HG02981 (cell line): ENCODE results near the gene CDKAL1.
"Not testable (repeated sequence)": the region's sequence is repeated elsewhere in the genome, so short reads cannot be mapped to it uniquely, and the experiment has no call there.

Experiments used
- ATAC-seq: cut with Tn5 transposase; IDR thresholded peaks from one replicate; pipeline ENCODE4 v1.9.1; 2021; ENCODE audit warnings: mild to moderate bottlenecking, moderate library complexity; ENCODE audit not compliant: unreplicated experiment

CDKAL1 gene

DNA sequence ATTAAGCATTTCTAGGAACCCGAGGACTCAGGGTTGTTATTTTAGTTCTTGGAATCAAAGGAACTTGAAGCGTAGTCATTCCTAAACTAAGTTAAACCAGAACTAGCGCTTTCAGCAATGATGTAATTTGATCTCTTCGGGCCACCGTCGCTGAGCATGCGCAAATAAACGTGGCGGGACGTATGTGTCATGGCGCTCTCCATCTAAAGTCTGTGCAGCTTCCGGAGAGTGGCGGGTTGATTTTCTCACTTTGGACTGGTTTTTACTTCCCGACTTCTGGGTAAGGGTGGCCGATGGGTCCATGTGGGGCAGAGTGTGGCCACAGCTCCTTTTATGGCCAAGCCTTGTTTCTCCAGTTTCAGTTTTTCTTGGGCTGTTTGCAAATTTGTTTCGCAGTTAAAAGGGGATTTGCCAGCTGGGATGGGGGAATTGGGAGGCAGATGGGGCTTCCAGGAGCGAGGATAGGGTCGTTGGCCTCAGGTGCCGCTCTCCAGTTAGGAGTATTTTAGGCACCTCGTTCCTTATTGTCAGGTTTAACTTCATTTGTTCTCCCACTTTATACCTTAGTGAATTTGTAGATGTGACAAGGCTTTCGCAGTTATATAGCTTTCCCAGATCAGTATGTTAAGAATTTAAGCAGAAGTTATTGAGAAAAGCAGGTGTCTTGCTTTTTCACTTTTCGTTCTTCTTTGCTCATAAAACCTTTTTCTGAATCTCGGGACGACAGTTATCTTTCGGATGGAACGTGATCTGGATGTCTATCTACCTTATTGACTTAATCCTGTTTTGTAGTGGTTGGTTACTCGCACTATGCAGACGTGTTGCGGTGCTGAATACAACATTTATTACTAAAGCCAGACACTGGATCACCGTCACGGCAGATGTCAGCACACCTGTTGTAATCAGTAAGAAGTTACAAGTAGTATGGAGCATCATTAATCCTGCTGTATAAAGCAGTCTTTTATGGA lies at the start of gene CDKAL1:
Gene CDKAL1, plus strand, starts transcription at position 163 of the 968 bp plus-strand sequence. CDS start 11,894 bp downstream, outside the sequence.
- peak; percentile 85 for ATAC-seq

DNA sequence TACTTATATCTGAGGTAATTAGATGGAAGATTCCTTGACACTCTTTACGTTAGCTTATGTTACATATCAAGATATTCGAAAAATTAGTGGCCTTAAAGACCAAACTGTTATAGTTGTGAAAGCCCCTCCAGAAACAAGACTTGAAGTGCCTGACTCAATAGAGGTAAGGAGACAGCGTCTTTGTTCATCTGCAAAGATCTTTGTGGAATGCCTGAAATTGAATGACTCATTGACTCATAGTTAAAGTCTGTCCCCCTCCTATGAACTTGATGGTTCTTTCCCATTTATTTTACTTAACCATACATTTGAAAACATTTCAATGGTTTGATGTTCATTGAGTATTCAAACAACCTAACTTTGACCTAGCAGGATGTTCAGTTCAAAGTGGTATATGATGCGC lies 47.6 kb upstream of the CDKAL1 start:
- no peak for ATAC-seq

DNA sequence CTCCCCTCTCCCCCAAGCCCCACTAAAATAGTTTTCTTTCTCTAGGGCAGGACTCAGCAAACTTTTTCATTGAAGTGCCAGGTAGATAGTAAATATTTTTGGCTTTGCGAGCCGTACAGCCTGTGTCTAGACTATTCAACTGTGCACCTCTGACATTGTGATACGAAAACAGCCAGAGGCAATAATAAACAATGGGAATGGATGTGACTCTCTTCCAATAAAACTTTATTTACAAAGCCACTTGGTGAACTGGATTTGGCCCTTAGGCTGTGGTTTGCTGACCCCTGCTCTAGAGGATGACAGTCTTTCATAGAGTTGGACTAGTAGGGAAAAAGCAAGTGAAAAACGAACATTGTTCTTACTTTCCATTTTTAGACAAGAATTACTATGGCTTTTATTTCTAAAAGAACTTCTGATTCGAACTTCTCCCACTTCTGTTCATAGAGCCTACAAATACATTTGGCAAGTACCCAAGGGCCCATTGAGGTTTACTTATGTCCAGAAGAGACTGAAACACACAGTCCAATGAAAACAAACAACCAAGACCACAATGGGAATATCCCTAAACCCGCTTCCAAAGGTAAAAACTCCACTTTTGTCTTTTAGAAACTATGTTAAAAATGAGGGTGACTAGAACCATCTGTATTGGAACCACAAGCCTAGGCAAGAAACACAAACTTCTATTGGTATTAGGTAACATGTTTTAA lies 46.4 kb upstream of the CDKAL1 start:
- no peak for ATAC-seq

DNA sequence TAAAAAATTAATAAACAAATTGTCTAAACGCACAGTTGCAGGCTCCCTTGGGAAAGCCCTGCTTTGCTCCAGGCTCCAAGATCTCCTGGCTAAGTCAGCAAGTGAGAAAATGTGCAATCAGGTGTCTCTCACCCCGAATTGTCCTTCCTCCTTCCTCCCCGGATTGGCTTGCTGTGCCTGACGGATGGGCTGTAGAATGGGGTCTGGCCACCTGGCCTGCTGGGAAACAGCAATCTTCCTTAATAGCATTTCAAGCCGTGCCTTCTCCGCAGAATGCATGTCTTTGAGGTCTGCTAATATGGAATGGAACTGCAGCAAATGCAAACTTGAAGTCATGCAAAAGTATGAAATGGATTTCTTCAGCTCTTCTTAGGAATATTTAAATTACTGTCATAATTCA lies 43.7 kb upstream of the CDKAL1 start:
- ATAC-seq, result no peak

DNA sequence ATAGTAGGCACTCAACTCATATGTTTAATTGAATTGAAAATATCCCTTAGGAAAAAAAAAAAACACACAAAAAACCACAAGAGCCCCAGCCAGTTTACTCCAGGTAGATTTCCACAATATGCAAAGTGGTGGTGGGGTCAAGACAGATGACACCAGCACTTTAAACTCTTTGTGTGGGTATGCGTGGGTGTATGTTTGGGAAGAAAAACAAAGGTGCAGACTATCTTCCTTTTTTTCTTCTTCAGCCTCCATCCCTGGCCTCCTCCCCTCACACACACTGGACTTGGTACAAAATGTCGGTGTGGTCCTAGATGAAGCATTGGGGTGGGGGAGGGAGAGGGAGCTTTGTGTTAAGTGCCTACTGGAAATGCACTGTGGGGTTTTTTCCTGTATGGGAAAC lies 42.2 kb upstream of the CDKAL1 start:
- ATAC-seq, result no peak

DNA sequence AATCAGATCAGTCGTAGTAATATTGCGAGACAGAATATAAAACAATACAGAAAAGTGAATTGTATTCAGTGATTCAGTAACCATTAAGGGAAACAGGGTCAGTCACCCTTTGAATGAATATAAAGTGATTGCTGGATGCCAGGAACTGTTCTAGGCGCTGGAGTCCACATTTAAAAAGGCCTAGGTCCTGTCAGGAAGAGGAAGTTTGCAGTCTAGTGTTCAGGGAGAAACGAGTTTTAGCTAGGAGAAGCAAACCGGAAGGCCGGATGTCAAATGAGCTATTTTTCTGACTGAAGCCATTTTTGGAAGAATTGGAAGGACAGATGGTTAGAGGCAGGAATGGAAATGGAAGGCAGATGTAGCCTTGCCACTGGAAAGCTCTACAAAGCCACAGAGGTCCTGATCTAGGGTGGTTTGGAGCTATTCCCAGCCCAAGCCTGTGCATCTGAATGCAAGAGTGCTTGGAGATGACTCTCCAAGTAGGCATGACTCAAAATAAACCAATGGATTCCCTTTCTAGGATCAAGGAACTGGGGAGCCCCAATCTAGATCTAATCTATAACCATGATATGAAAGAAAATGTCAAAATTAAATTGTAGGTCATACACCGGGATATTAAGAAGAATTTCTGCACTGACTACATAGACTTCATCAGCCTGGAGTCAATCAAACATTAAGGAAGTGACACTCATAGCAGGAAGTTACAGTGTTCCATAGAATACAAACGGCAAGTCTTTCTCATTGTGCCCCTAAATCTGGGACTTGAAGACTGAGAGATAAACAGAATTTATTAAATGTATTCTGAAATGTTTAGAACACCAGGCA lies 36.8 kb upstream of the CDKAL1 start:
- ATAC-seq, result no peak

DNA sequence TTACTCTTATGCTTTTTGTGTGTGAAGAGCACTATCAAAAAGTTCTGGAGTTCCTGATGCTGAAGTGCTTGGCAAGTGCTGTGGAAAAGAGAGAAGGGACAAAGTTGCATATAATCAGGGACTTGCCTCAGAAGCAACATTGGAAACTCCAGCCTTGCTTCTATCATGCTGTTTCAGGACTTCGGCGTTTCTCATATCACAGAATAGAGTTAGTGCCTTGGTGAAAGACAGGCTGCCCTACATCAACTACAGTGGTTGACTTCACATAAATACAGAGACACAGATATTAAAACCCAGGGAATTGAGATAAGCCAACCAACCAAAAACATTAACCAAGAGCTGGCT lies 36.2 kb upstream of the CDKAL1 start:
- ATAC-seq, result no peak

DNA sequence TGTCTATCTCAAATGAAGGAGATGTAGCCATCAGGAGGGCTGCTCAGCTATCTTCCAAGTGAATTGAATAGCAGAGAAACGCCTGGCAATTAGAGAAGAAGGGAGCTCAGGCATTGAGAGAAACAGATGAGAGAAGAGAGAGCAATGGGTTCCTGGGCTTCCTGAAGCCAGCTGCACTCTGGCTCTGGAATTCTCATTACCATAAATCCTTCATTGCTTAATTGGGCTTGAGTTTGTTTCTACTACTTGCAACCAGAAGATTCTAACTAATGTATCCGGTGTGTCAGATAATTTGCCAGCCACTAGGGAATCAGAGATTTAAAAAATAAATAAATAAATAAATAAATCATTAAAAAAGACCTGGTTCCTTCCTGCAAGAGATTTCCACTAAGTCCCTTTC lies 25.0 kb upstream of the CDKAL1 start:
- ATAC-seq, result no peak

DNA sequence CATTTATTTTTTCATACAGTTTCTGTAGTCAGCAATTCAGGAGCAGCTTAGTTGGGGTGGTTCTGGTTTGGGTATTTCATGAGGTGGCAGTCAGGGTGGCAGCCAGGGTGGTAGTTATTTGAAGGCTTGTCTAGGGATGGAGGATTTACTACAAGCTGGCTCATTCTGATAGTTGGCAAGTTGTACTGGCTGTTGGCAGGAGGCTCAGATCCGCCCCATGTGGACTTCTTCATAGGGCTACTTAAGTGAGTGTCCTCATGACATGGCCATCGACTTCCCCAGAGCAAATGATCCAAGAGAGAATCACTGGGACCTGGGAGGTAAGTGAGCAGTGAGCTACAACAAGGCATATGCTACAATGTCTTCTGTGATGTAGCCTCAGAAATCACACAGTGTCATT lies 22.4 kb upstream of the CDKAL1 start:
- ATAC-seq, result no peak

DNA sequence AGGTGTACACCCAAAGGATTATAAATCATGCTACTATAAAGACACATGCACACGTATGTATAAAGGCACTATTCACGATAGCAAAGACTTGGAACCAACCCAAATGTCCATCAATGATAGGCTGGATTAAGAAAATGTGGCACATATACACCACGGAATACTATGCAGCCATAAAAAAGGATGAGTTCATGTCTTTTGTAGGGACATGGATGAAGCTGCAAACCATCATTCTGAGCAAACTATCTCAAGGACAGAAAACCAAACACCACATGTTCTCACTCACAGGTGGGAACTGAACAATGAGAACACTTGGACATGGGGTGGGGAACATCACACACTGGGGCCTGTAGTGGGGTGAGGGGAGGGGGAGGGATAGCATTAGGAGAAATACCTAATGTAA lies 9.0 kb upstream of the CDKAL1 start:
- not testable (repeated sequence) for ATAC-seq

DNA sequence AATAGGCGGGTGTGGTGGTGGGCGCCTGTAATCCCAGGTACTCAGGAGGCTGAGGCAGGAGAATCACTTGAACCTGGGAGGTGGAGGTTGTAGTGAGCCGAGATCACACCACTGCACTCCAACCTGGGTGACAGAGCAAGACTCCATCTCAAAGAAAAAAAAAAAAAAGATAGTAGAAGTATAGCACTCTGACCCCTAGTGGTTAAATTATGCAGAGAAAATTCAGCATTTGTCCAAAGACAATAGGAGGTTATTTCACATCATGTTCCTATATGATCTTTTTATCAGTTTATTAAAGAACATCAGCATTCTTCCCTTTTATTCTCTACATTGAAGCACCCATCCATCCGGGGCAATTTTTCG lies 5.2 kb upstream of the CDKAL1 start:
- ATAC-seq, result peak; percentile 56

DNA sequence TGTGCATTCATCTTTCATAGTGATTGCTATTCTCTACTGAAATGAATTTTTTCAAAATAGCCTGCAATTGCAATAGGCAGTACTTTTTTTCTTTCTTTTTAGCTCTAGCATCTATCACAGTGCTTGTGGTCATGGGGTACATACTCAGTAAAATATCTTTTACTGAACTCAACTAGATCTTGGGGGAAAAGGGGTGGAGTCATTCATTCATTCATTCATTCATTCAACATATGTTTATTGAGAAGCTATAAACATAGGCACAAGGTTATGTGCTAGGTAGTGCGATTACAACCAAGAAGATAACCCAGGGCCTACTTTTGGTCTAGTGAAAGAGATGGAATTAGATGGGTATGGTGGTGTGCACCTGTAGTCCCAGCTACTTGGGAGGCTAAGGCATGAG lies 1.4 kb upstream of the CDKAL1 start:
- no peak for ATAC-seq

DNA sequence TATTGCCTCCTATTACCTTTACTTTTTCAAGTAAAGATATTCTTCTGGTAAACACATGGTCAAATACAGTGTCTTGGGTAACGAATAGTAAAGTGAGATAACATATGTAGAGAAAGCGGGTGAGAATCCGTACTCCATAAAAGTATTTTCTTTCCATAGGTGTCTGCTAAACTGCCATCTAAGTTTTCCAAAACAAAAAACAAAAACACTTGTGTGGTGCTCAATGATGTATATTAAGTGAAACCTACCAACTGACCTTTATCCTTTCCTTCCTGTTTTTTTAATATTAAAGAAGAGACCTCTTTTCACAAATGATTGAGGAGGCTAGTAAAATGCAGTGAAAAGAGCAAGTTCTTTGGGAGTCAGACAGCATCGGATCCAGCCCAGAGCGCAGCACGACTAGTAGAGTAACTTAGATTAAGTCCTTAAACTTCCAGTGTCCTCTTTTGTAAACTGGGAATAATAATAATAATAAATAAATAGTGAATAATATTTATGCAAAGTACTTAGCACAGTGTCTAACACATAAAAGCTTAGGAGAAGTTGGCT lies 437 bp upstream of the CDKAL1 start:
- ATAC-seq, result peak; percentile 2

DNA sequence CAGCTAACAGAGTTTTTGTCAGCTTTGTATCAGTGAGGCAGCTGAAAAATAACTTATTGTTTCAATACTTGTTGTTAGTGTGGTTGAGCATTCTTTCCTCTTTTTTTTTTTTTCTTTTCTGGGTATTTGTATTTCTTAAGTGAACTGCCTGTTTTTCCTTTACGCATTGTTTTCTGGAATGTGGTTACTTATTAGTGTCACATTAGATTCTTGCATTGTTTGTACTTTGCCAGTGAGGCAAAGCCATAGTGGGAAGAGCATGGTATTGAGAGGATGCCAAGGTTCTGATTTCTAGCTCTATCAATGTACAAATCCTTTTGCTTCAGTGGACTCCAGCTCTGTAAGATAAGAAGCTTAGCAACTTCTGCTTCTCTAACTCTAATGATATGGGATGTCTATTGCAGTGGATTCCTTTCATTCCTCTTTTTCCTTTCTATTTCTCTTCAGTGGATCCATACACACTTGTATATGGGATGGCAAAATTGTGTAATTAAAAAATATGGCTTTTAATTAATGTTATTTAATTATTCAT lies 3.9 kb downstream of the CDKAL1 start:
- ATAC-seq, result no peak

DNA sequence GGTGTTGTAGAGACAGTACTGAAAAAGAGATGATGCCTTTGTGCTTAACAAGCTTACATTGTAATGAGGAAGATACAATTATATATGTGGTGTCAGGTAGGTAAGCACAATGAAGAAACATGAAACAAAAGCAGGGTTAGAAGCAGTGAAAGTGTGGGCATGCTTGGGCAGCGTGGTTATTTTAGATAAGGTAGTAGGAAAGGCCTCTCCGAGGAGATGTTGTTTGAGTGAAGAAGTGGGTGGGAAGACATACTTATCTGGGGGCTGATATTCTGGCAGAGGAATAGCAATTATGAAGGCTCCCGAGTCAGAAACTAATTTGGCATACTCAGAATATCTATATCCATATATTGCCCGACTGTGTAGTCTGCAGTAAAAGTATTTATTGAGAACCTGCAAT lies 4.7 kb downstream of the CDKAL1 start:
- no peak for ATAC-seq

DNA sequence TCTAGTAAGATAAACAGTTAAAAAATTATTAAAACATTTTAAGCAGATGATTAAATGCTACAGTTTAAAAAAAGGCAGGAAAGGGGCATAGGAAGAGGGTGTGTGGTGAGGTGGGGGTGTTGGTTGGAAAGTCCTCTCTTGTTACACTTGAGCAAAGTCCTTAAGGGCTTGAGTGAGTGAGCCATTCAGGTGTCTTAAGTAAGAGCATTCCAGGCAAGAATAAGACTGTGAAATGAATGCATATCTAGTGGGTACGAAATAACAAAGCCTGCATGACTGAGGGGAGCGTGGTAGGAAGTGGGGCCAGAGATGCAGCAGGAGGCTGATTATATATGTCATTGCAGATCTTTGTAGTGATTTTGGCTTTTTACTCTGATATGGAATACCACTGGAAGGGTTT lies 5.1 kb downstream of the CDKAL1 start:
- ATAC-seq, result no peak

DNA sequence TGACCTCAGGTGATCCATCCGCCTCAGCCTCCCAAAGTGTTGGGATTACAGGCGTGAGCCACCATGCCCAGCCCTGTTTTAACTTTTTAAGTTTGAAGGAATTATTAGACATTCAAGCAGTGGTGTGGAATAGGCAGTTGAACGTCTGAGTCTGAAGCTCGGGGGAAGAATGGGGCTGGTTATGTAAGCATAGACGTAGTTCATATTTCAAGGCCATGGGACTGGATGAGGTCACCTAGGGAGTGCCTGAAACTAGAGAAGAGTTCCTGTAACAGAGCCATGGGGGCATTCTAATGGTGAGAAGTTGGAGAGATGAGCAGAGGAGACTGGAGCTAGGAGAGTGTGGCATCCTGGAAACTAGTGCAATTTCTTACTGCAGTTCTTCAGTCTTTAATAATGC lies 6.4 kb downstream of the CDKAL1 start:
- no peak for ATAC-seq

DNA sequence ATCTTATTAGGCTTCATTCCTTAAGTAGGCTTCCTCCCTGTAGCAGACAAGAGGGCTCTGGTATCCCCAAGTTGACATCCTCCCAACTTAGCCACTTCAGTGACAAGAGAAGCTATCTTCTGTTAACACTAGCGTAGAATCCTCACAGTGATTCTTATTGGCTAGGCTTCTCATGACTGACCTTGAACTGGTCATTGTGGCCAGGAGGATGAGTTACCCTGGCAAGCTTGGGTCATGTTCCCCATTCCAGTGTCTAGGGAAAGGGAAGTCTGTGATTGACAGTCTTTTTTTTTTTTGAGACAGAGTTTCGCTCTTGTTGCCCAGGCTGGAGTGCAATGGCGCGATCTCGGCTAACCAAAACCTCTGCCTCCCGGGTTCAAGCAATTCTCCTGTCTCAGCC lies 7.1 kb downstream of the CDKAL1 start:
- ATAC-seq, result no peak

DNA sequence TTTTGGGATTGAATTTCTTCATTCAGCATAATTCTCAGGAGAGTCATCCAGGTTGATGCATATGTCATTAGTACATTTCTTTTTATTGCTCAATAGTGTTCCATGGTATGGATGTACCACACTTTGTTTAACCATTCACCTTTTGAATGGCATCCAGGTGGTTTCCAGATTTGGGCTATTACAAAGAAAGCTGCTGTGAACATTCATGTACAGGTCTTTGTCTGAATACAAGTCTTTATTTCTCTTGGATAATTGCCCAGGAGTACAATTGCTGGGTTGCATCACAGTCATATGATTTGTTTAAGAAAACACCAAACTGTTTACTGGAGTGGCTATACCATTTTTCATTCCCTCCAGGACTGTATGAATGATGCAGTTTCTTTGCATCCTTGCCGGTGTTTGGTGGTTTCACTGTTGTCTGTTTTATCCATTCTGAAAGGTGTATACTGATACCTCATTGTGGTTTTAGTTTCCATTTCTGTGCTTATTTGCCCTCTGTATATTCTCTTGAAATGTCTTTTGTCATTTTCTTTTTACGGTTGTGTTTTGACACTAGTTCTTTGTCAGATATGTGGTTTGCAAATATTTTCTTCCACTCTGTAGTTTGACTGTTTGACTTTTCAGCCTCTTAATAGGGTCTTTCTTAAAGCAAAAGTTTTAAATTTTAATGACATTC lies 8.8 kb downstream of the CDKAL1 start:
- ATAC-seq, result peak; percentile 98

DNA sequence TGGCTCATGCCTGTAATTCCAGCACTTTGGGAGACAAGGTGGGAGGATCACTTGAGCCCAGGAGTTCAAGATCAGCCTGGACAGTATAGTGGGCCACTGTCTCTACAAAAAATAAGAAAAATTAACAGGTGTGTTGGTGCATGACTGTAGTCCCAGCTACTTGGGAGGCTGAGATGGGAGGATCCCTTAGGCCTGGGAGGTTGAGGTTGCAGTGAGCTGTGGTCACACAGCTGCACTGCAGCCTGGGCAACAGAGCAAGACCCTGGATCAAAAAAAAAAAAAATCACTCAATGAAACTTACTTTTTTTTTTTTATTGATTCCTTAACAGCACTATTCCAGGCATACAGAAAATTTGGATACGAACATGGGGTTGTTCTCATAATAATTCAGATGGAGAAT lies 14.0 kb downstream of the CDKAL1 start:
- ATAC-seq, result no peak
